Islet precursor cell (in vitro differentiated cells): ENCODE data around the gene KIF23.

Source experiments
- DNase-seq: peaks from one replicate; pipeline ENCODE4 v3.0.0-alpha.2; 2018

Gene KIF23

DNA sequence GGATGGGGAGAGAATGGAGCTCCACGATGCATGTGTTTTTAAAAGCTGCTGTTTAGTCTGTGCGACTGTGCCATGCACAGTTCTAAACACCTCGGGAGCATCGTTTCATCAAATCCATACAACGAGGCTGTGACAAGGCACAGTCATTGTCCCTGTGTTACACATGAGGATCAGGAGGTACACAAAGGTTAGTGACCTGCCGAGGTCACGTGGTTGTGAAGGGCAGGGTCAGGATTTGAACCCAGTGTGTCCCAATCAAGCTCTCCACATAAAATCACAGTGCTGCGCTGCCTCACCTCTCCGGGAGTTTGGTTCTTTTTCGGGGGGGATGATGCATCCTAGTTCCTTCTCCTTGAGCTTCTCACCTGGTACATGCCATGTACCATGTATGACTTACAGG, 18.7 kb upstream of the KIF23 start:
- DNase-seq: peak; percentile 34

DNA sequence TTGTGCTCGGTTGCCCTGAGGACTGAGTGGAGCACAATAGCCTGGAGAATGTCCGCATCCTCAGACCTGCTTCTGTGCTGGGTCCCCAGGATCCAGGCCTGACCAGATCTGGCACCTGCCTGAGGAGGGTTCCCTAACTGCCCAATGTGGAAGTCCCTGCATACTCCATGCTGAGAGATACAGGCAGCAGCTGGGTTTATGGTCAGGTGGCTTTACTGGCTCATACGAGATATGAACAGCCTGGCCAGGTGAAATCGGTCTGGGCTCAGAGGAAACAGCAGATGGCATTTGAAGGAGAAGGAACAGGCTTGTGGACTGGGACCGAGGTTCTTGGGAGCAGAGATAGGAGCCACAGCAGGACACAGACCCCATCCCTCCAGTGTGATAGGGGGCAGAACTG, 18.2 kb upstream of the KIF23 start:
- DNase-seq: no peak

DNA sequence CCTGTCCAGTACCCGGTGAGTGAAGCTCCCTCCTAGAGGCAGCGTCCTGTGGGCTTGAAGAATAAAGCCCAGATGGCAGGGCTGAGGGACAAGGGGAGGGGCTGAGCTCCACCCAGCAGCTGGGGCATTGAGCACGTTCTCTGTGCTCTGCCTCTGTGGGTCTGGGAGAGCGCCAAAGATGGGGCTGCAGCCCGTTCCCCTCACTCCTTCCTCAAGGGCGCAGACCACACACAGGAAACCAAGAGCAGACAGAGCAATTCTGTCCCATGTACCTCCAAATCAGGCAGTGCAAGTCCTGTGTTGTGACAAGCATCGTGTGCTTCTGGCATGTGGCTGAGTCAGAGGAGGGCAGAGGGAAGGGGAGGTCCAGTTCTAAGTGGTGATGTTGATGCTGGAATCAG, 15.7 kb upstream of the KIF23 start:
- peak; percentile 61 for DNase-seq

DNA sequence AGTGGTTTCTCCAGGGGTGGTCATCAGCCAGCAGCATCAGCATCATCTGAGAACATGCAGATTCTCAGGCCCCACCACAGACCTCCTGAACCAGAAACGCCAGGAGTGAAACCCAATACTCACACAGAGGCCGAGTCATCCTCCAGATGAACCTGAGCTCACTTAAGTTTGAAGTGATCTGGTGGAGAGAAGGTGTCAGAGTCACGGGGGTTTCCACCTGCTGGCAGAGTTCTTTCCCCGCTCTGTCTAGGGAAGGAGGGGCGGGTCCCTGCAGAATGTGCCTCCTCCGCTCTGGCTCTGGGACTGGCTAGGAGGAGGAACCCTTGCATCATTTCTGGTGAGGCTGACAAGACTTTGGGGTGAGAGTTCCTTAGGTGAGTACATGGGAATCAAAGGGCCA, 13.3 kb upstream of the KIF23 start:
- peak; percentile 61 for DNase-seq

DNA sequence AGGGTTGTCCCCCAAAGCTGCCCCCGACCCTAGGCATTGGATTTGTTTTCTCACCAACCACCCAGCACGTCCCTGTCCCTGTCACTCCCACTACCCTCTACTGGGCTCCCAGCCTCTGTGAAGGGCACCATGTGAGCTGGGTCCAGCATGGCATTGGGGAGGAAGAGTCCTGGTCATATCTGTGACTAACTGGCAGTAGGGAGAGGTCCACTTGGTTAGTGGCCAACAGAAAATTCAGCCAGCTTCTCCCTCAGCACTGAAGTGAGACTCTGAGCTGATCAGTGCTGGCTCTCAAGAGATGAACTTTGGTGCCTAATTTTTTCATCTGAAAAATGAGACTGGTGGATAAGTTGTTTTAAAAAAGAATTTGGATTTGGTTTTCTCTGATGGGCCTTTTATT, 11.3 kb upstream of the KIF23 start:
- DNase-seq: no peak

DNA sequence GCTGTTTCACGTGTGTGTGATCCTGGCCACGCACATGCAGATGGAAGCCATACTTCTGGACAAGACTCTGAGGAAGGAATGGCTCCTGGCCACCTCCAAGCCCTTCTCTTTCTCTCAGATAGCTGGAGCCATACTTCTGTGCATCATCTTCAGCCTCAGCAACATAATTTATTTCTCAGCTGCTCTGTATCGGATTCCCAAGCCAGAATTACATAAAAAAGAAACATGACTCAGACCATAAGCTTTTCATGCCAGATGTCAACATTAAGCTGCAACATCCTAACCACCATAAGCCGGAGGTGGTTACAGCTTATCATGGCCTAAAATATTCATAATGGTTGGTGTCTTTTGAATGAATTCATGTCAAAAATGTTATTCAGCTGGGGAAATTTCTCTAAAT, 10.6 kb upstream of the KIF23 start:
- DNase-seq: no peak

DNA sequence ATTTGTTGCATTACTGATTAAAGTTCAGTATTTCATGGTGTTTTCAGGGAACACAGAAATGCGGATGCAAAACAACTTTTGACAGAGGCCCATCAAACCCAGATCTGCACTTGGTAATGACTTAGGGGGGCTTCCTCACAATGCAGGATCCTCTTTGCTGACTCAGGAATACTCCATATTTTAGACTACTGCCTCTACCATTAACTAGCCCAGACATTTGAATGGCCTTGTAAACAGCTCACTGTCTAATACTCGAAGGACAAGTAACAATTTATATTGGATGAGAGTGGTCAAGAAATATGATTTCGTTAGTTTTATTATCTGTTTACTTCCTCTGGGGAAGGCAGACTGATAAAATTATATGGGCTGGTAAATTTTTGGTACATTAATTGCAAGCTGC, 9.0 kb upstream of the KIF23 start:
- no peak for DNase-seq

DNA sequence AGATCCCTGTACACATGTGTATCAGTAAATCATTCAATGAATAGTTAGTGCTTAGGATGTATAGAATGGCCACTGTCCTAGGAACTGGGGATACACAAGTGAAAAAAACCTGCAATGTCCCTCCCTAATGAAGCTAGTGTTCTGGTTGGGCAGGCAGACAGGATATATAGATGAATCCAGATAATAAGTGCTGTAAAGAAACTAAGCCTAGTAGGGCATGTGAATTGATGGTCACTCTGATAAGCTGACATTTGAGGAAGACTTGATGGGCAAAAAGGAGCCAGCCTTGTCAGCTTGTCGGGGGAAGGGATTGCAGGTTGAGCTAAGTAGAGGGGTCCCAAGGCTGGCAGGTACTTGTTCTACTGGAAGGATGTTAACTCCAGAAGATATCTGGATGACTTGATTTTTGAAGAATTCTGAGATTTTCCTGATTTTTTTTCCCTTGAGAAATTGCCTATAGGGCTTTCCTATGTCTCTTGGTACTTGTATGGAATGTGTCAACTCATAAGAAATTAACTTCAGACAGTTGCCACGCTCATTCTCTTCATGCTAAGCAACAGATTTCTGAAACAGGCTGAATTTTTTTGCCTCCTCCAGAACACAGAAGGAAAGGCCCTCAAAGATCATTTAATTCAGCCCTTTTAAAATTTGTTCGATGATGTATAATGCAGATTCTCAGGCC, 6.3 kb upstream of the KIF23 start:
- DNase-seq: no peak

DNA sequence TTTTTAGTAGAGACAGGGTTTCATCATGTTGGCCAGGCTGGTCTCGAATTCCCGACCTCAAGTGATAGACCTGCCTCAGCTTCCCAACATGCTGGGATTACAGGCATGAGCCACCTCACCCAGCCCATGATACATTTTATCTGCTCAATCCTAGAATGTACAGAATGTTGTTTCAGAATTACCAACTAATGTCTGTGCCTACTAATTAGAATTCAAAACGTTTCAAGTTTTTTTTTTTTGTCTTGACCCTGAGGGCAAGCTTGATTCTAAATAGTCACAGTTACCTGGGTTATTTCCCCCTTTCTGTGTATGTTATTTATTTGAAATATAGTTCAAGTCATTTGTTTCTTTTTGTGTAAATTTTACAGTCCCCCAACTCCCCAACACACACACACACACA, 5.3 kb upstream of the KIF23 start:
- DNase-seq: no peak

DNA sequence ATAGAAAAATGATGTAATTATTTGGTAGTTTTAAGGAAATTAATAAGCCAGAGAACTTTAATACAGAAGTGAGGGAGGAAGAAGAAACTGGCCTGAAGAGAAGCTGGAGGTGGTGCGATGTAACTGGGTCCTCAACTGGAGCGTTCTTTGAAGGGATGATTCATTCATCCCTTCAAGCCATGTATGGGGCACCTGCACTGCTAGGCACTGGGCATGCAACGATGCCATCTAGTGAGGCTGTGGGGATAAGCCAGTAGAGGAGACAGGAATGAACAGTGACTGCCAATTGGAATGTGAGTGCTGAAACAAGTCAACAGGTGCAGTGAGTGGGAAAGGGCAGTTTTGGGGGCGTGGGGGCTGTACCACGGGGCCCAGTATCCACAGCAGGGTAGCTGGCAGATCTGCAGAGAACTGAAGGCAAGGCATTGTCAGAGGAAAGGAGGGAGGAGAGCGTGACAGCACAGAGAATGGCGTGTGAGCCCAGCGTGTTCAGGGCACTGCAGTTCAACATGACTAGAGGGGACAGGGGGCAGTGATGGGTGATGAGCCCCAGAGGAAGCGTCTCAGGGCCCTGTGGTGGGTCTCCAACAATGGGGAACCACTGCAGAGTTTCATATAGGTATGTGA, 3.8 kb upstream of the KIF23 start:
- peak; percentile 72 for DNase-seq

DNA sequence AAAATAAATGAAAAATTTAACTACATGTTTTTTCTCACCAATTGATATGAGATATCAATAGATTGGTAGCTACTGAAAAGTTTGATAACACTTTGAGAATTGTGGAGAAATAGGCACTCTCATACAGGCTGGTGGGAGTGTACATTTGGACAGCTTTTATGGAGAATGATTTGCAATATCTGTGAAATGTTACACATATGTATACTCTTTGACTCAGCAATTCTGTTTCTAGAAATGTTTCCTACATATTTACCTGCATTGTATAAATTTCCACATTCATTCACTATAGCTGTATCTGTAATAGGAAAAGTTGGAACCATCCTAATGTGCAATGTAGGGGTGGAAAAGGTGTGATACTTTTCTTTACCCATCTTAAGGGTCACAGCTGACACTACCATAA, 1.9 kb upstream of the KIF23 start:
- DNase-seq: no peak

DNA sequence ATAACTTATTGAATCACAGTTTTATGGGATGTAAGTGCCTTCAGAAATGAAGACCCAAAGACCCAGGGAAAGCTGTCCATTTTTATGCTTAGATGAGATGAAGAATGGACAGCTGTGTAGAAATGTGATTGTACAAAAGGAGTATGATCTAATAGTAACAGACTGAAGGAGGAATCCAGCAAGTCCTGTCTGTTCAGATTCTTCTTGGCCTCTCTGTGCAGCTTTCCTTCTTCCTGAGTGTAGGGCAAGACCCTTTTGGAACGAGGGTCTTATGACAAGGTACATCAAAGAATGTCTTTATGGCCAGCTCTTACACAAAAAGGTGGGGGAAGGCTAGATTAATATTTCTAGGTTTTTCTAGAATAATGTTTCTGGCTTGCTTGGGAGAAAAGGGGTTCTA, 1.4 kb upstream of the KIF23 start:
- DNase-seq: no peak

DNA sequence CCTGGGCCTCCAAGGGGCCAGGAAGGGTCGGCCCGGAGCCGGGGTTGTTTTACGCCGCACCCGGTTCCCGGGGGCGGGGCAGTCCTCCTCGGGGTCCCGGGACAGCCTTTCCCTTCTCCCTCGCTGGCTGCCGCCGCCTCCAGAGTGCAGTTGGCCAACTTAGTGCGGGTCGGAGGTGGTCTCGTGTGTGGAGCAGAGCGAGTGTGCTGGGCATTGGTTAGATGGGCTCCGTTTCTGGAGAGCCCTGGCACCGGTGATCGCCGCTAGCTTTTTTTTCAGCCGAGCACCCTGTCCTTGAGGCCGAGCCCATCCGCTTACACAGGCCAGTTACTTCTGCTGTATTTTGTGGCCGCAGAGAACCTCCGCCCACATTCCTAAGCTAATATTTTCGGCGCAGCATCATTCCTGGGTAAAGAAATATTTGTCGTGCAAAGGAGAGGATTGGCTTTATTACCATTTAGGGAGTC, 585 bp downstream of the KIF23 start:
- DNase-seq: peak; percentile 86

DNA sequence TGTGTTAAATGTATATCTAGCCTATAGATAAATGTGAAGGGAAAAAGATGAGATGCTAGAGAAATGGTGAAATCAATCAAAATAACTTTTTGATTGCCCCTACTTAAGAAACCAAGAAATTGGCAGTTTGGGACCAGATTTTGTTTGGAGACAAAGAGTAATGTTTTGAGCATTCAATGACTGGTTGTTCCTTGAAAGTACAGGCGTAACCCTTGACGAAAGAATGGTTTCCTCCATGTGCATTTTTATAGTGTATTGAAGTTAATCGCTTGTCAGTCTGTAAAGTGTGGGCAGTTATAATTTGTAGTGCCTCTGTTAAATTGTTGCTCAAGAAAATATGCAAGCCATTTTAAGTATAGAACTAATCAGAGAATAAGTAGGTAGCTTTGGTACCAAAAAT, 1.2 kb downstream of the KIF23 start:
- DNase-seq: no peak

DNA sequence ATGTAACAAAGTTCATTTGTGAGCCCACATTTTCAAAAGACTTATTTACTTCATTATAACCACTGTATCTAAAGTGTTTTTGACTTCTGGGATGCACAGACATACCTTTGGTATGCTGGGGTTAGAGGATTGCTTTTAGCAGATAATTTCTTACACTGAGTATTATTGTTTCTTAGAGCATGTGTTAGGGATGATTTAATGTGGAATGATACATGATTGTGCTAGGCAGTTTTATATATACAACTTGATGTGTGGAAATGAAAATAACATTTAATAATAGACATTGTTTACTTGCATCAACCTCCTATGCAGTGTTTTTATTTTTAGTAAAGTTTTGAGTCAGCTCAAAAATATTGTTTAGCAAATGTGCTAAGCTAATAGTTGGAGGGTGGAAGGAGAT, 3.4 kb downstream of the KIF23 start:
- DNase-seq: no peak

DNA sequence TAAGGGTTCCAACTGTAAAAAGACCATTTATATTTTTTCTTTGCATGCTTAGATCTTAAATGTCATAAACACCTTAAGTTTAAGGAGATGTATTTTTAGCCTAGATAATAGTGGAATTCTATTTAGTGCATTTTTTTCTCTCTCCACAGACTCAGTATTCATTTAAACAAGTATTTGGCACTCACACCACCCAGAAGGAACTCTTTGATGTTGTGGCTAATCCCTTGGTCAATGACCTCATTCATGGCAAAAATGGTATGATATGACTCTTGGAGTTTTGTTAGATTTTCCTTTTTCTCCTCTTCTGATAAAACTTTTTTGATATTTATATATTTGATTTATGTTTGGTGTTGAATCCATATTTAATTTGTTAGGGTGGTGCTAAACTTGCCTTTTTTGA, 7.3 kb downstream of the KIF23 start:
- no peak for DNase-seq

DNA sequence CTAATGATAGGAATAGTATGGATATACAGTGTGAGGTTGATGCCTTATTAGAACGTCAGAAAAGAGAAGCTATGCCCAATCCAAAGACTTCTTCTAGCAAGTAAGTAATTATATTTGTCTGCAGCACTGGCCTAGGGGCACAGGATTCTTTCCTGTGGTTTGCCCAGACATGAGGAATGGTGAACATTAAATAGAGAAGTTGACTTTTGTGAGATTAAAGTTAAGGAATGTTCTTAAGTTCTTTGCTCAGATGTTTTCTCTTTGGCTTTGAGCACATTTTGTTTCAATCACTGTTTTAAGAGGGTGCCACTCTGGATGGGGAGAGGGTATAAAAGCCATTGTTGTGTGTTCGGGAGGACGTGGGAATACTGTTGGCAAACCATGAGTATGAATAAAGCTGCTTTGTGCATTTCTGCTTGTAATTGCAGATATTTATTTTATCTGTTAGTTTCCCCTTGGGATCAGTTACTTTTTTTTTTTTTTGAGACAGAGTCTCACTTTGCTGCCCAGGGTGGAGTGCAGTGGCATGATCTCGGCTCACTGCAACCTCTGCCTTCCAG, 8.3 kb downstream of the KIF23 start:
- no peak for DNase-seq

DNA sequence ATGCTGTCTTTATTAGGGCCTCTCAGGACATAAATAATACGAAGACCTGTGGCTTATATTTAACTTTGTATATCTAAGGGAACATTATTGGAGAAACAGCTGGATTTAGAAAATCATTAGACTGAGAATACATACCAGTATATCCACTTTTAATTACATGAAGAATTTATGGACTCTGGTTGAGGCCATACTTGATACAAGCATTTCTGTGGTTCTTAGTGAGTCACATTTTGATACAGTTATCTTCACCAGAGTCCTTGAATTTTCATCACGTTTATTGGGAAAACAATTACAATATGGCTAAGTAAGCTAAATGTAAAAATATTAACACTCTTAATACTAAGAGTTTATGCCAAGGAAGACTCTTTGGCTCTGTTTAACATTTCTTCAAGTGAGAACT, 9.9 kb downstream of the KIF23 start:
- no peak for DNase-seq

DNA sequence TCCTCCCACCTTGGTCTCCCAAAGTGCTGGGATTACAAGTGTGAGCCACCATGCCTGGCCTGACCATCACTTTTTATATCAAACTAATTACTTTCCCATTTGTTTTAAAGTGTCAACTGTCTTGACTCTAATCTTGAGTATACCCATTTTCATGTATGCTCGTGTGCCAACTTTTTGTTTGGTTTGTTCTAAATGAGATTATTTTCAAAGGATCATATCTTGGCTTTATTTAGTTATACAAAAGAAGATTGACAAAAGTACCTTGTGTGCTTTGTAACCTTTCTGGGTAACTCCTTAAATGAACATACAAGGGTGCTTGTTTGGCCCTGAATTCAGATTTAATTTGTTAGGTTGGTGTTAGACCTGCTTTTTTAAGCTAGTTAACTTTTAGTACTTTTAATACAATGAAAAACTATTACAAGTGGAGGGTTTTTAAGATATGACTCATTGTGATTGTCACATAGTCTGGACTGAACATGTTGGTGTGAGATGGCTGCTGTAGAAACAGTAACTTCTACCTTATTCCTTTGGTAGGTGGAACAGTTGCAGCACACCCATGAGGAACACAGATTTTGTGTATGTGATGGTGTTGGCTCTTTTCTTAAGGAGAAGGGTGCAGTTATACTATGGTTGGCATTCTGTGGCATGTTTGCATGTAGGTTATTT, 10.7 kb downstream of the KIF23 start:
- DNase-seq: no peak

DNA sequence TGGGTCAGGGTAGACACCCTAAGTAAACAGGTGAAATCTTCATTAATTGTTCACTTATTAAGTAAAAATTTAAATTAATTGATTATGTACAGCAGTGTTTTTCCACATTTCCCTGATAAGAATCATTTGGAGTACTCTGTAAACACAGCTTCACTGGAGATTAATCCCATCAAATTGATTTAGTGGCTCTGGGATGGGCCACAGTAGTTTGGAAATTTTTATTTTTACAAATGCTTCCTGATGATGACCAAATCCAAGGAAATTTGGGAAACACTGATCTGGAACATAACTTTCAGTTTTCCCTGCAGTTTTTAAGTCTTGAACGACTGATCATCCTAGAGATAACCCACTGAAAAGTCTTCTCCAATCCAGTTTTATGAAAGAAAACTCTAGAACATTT, 19.7 kb downstream of the KIF23 start:
- DNase-seq: no peak

DNA sequence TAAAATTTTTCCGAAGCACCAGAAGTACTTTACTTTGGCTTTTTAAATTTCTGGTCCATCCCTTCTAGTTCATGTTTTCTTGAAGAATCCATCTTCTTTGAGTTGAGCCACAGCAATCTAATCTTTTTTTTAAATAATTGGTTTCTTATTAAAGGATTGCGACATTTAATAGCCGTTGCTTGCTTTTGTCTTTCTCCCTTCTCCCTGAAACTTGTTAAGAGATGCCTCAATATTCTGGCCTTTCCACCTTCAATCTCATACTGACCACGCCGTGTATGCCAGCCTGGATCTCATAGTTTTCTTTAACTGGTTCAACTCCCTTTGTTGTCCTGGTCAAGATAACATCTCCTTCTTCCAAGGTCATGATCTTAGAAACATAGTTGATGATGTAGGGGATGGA, 20.1 kb downstream of the KIF23 start:
- DNase-seq: no peak

DNA sequence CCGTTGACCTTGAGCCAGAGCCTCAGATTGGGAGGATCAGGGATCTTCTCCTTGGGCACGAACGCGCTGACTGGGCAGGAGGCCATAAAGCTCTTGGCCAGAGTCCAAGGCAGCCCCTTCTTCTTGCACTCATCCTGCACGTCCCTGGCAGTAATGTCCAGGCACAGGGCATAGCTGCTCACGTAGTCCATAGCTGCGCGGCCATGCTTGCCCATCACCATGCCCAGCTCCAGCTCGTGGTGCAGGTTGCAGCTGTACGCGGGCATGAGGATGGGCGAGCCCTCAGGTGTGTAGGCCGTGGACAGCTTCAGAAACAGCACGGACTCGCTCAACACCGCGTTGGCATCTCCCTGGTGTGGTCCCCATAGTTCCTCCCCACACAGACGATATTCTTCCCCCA, 20.5 kb downstream of the KIF23 start:
- no peak for DNase-seq

DNA sequence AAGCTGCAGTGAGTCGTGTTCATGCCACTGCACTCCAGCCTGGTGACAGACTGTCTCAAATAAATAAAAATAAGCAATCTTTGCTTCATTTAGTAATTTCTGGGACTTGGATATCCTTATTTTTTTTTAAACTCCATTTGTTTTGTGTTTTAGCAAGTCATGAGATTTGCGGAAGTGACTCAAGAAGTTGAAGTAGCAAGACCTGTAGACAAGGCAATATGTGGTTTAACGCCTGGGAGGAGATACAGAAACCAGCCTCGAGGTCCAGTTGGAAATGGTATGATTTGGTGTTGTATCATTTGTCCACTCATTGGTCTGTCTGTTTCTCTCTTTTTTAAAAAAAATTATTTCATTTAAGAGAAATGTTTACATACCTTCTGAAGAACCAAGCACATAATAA, 21.8 kb downstream of the KIF23 start:
- DNase-seq: no peak

DNA sequence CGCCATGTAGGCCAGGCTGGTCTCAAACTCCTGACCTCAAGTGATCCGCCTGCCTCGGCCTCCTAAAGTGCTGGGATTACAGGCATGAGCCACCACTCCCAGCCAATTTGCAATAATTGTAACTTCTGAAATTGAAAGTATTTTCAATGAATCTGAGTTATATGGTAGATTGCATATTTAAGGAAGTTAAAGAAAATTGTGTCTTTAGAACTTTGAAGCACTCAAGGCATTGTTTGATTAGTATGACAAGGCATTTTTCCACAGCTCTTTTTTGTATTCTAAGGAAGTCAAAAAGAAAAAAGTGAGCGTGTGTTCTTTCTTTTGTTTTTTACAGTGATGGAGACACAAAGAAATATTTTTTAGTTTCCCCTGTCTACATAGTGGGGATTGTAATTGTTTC, 22.8 kb downstream of the KIF23 start:
- DNase-seq: no peak
